K562 (cell line): ENCODE measurements around the gene NMRAL1. TPM values are rescaled to one million over a fixed set of nuclear protein-coding genes. Genes with fewer than 3 reads are reported as not detected.

Experiments used
- ARHGAP35 ChIP-seq: fragments of 450-650 bp; IDR thresholded peaks from 2 replicates; pipeline ENCODE4 v1.6.1; 2018; ENCODE audit not compliant: partially characterized antibody
- ARID2 ChIP-seq: fragments of 450-650 bp; IDR thresholded peaks from 2 replicates; pipeline ENCODE4 v1.6.1; 2017; ENCODE audit warnings: antibody characterized with exemption, mild to moderate bottlenecking
- ARNT ChIP-seq, 2 experiments: fragments of 450-650 bp; IDR thresholded peaks; 2 replicates each; pipeline ENCODE4 v1.6.1; 2016; ENCODE audit warnings: mild to moderate bottlenecking in 1 of 2
- BHLHE40 ChIP-seq: IDR thresholded peaks from 2 replicates; pipeline ENCODE4 v1.6.1; 2011; ENCODE audit warnings: low read length, improper control_type of control experiment
- GATAD2B ChIP-seq: fragments of 450-650 bp; IDR thresholded peaks from 2 replicates; pipeline ENCODE4 v1.6.1; 2017; ENCODE audit warnings: mild to moderate bottlenecking, borderline replicate concordance
- MCM7 ChIP-seq, 2 experiments: fragments of 450-650 bp; IDR thresholded peaks; 2 replicates each; pipeline ENCODE4 v1.6.1; 2016 to 2018
- NELFE ChIP-seq: IDR thresholded peaks from 2 replicates; pipeline ENCODE4 v1.6.1; 2011; ENCODE audit warnings: mild to moderate bottlenecking; ENCODE audit not compliant: insufficient read depth, insufficient read length
- NRF1 ChIP-seq, 2 experiments: fragments of 450-650 bp; IDR thresholded peaks in 1 of 2; conservative IDR thresholded peaks in 1 of 2; 2 replicates each; pipeline ENCODE4 v1.6.1; 2014; ENCODE audit warnings: mild to moderate bottlenecking in 2 of 2
- PCBP2 ChIP-seq: fragments of 200-400 bp; formaldehyde crosslinking; IDR thresholded peaks from 2 replicates; pipeline ENCODE4 v1.6.1; 2018; ENCODE audit warnings: low read length, low read depth, mild to moderate bottlenecking, moderate library complexity; ENCODE audit not compliant: poor library complexity, severe bottlenecking
- PYGO2 ChIP-seq: fragments of 450-650 bp; IDR thresholded peaks from 2 replicates; pipeline ENCODE4 v1.6.1; 2016; ENCODE audit warnings: mild to moderate bottlenecking, missing genetic modification characterization, moderate library complexity, missing compliant biosample characterization
- RAD21 ChIP-seq, 2 experiments: fragments of 250-450 bp in 1 of 2; fragments of 450-650 bp in 1 of 2; sonication (Bioruptor Pico) in 1 of 2; formaldehyde crosslinking in 1 of 2; IDR thresholded peaks in 1 of 2; conservative IDR thresholded peaks in 1 of 2; 2 replicates each; pipeline versions ENCODE4 v1.4.0 to v1.8.0; 2020 to 2022; ENCODE audit warnings: mild to moderate bottlenecking in 2 of 2, moderate library complexity in 1 of 2
- RCOR1 ChIP-seq, 2 experiments: IDR thresholded peaks; 2 replicates each; pipeline ENCODE4 v1.6.1; 2012; ENCODE audit warnings: low read depth in 2 of 2, low read length in 2 of 2, borderline replicate concordance in 1 of 2, improper control_type of control experiment in 1 of 2
- TAF9B ChIP-seq: fragments of 450-650 bp; IDR thresholded peaks from 2 replicates; pipeline ENCODE4 v1.6.1; 2018; ENCODE audit warnings: mild to moderate bottlenecking; ENCODE audit not compliant: partially characterized antibody
- U2AF1 ChIP-seq: fragments of 200-400 bp; formaldehyde crosslinking; optimal IDR thresholded peaks from 2 replicates; pipeline ENCODE3; 2017; ENCODE audit warnings: mild to moderate bottlenecking, low read depth, low read length, moderate library complexity
- ZBED1 ChIP-seq: IDR thresholded peaks from 2 replicates; pipeline ENCODE4 v1.6.1; 2014
- ZNF134 ChIP-seq: fragments of 250-450 bp; sonication (Bioruptor Pico); conservative IDR thresholded peaks from 2 replicates; pipeline ENCODE4 v1.4.0; 2020
- ZNF143 ChIP-seq: sonication (generic); formaldehyde crosslinking; IDR thresholded peaks from 2 replicates; pipeline ENCODE4 v1.9.0; 2022; ENCODE audit warnings: mild to moderate bottlenecking, missing genetic modification reagents
- ZNF324 ChIP-seq: fragments of 250-450 bp; sonication (Bioruptor Pico); IDR thresholded peaks from 2 replicates; pipeline ENCODE4 v1.4.0; 2020; ENCODE audit warnings: mild to moderate bottlenecking
- polyA plus RNA-seq, 8 experiments: library from polyadenylated mRNA; depleted of rRNA in 4 of 8; stranded (reverse) in 5 of 8; unstranded in 3 of 8; fragments of >200 nt; fragmentation: Nextera tagmentation in 2 of 8; fragmentation: Illumina TruSeq in 1 of 8; extraction: Ambion mirVana in 2 of 8; extraction: Trizol in 1 of 8; gene quantifications; 2 replicates each; pipeline versions ENCODE4 v1.2.1 to v1.2.3, GENCODE V29; 2011 to 2014; ENCODE audit warnings: inconsistent platforms in 1 of 8, missing spikeins in 1 of 8
- total RNA-seq, 7 experiments: library from RNA; depleted of rRNA in 6 of 7; stranded (reverse); fragments of >200 nt in 6 of 7; fragmentation: Illumina TruSeq in 2 of 7; extraction: Trizol in 2 of 7; gene quantifications; 2 replicates each; pipeline versions ENCODE4 v1.2.1 to v1.2.3, GENCODE V29; 2011 to 2021; ENCODE audit warnings: low replicate concordance in 1 of 7
- TF ChIP-seq, protein P1 (sequence below): fragments of 250-450 bp; sonication (Bioruptor Pico); IDR thresholded peaks from 2 replicates; pipeline ENCODE4 v1.8.0; 2021; ENCODE audit warnings: borderline replicate concordance, mild to moderate bottlenecking, moderate library complexity; ENCODE audit not compliant: poor library complexity, severe bottlenecking
- TF ChIP-seq, protein P2 (sequence below): sonication (generic); formaldehyde crosslinking; IDR thresholded peaks from 2 replicates; pipeline ENCODE4 v1.8.0; 2022; ENCODE audit warnings: mild to moderate bottlenecking, missing genetic modification reagents, borderline replicate concordance
- TF ChIP-seq, protein P3 (sequence below): fragments of 250-450 bp; sonication (Bioruptor Pico); IDR thresholded peaks from 2 replicates; pipeline ENCODE4 v1.4.0; 2020
- TF ChIP-seq, protein P4 (sequence below): sonication (generic); formaldehyde crosslinking; IDR thresholded peaks from 2 replicates; pipeline ENCODE4 v1.9.0; 2022; ENCODE audit warnings: mild to moderate bottlenecking, missing genetic modification reagents
- TF ChIP-seq, protein P5 (sequence below): IDR thresholded peaks from 2 replicates; pipeline ENCODE4 v1.6.1; 2014; ENCODE audit warnings: antibody characterized with exemption

The NMRAL1 gene
- total and polyA plus RNA-seq, 9 of the 15 experiments (the other 6 are each of a cell fraction or from before 2014, with no cell fraction given) = 6.3 to 116 (median 63.2) TPM

DNA sequence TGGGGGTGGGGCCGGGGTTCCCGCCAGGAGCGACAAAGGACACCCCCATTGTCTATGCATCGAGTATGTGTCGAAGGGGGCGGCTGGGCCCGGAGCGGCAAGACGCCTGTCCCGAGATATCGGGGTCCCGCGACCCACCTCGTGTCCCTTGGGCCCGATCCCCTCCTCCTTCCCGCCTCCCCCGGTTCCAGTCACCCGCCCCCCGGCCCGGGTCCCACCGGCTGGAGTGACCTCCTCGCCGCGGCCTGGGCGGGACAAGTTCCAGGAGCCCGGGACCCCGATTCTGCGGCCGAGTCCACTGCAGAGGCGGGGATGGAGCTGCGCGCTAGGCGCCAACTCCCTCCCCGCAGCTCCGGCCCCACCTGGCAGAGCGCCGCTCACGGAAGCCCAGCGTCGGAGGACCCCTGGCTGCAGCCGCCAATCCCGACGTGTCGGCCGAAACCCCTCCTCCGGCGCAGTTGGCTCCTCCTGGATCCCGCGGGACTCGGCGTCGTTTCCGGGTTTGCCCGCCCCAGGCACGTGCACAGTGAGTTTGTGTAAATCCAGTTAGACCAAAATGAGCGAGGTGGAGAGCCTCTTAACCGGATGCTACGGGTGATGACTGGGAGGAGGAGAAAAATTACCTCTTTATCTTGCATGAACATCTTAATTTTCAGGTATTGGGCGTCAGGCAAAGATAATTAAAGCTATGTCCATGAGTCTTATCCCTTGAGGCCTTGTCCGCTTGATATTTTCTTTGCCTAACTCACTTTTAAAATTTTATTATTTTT lies at the start of gene NMRAL1 (continued):
- TF ChIP-seq NELFE (no peak), U2AF1 (peak; percentile 81), TAF9B (peak; percentile 82), ARID2 (no peak), BHLHE40 (peak; percentile 100), ZBED1 (0 out of 2 replicates have a peak, but pooled peaks have one; percentile 52), GATAD2B (peak; percentile 67; the same call in 1 of the 2 replicates), PYGO2 (tag) (no peak), NRF1 (conservative IDR thresholded peaks at IDR 0.05 in 1 of 2, IDR thresholded peaks at IDR 0.05 in 1 of 2) (peak; percentile 81 to 85), RCOR1 (IDR thresholded peaks at IDR 0.05; ENCODE audit: borderline replicate concordance in 1 of 2, low read depth in 2 of 2, low read length in 2 of 2) (peak in 1 of 2 experiments; percentile 69; a peak in 1 of 4 replicates), PCBP2 (no peak), ZNF324 (CRISPR knock-in tag) (no peak), MCM7 (IDR thresholded peaks at IDR 0.05) (no peak), ZNF134 (CRISPR knock-in tag) (no peak), ARNT (IDR thresholded peaks at IDR 0.05) (peak in 1 of 2 experiments; percentile 68; a peak in 1 of 4 replicates), ZNF143 (CRISPR knock-in tag) (no peak), ARHGAP35 (peak; percentile 84), RAD21 (CRISPR knock-in tag; conservative IDR thresholded peaks at IDR 0.05 in 1 of 2, IDR thresholded peaks at IDR 0.05 in 1 of 2) (no peak)
- TF ChIP-seq, protein P1, sequence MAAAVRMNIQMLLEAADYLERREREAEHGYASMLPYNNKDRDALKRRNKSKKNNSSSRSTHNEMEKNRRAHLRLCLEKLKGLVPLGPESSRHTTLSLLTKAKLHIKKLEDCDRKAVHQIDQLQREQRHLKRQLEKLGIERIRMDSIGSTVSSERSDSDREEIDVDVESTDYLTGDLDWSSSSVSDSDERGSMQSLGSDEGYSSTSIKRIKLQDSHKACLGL (CRISPR knock-in tag) = peak; percentile 59
- TF ChIP-seq, protein P2, sequence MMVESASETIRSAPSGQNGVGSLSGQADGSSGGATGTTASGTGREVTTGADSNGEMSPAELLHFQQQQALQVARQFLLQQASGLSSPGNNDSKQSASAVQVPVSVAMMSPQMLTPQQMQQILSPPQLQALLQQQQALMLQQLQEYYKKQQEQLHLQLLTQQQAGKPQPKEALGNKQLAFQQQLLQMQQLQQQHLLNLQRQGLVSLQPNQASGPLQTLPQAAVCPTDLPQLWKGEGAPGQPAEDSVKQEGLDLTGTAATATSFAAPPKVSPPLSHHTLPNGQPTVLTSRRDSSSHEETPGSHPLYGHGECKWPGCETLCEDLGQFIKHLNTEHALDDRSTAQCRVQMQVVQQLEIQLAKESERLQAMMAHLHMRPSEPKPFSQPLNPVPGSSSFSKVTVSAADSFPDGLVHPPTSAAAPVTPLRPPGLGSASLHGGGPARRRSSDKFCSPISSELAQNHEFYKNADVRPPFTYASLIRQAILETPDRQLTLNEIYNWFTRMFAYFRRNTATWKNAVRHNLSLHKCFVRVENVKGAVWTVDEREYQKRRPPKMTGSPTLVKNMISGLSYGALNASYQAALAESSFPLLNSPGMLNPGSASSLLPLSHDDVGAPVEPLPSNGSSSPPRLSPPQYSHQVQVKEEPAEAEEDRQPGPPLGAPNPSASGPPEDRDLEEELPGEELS = 0 out of 2 replicates have a peak, but pooled peaks have one; percentile 53
- TF ChIP-seq, protein P3, sequence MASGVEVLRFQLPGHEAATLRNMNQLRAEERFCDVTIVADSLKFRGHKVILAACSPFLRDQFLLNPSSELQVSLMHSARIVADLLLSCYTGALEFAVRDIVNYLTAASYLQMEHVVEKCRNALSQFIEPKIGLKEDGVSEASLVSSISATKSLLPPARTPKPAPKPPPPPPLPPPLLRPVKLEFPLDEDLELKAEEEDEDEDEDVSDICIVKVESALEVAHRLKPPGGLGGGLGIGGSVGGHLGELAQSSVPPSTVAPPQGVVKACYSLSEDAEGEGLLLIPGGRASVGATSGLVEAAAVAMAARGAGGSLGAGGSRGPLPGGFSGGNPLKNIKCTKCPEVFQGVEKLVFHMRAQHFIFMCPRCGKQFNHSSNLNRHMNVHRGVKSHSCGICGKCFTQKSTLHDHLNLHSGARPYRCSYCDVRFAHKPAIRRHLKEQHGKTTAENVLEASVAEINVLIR (CRISPR knock-in tag) = peak; percentile 16; the same call in 1 of the 2 replicates
- TF ChIP-seq, protein P4, sequence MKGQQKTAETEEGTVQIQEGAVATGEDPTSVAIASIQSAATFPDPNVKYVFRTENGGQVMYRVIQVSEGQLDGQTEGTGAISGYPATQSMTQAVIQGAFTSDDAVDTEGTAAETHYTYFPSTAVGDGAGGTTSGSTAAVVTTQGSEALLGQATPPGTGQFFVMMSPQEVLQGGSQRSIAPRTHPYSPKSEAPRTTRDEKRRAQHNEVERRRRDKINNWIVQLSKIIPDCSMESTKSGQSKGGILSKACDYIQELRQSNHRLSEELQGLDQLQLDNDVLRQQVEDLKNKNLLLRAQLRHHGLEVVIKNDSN (CRISPR knock-in tag) = peak; percentile 93
- TF ChIP-seq, protein P5, sequence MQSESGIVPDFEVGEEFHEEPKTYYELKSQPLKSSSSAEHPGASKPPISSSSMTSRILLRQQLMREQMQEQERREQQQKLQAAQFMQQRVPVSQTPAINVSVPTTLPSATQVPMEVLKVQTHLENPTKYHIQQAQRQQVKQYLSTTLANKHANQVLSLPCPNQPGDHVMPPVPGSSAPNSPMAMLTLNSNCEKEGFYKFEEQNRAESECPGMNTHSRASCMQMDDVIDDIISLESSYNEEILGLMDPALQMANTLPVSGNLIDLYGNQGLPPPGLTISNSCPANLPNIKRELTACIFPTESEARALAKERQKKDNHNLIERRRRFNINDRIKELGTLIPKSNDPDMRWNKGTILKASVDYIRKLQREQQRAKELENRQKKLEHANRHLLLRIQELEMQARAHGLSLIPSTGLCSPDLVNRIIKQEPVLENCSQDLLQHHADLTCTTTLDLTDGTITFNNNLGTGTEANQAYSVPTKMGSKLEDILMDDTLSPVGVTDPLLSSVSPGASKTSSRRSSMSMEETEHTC = peak; percentile 67; the same call in 1 of the 2 replicates
